A204.1 (cell line): Measurements from ENCODE around the gene PRRT4.

Source experiments
- FAIRE-seq: peaks from 2 replicates; lab custom pipeline; 2012; peaks lifted over from hg19 to GRCh38; lab: Jason Lieb, UNC

Gene PRRT4

GRCh38 chr7:128361411-128362379 lies at the start of gene PRRT4:
TSS of gene PRRT4 (minus strand) at chr7:128361690.
- FAIRE-seq, result no peak

DNA sequence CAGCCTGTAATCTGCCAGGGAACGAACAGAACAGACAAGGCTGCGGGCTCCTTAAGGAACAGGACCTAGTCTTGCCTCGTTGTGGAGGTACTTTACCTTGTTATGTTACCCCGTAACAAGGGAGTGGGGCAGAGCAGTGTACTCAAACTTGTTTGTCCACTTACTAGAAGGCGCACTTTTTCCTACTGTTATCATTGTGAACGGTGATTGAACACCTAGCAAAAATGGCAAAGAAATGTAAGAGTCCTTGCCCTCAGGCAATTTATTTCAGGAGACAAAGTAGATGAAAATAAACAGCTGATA lies 48.9 kb upstream of the PRRT4 start:
- no peak for FAIRE-seq

GRCh38 chr7:128409596-128410450 lies 48.3 kb upstream of the PRRT4 start, which contains the start of gene IMPDH1:
TSS of gene IMPDH1 (minus strand) at chr7:128409982. CDS start at chr7:128409901, 81 bp downstream.
- FAIRE-seq, result no peak

- no peak for FAIRE-seq
Measured at GRCh38 chr7:128408709-128409595, 47.5 kb upstream of the PRRT4 start.

DNA sequence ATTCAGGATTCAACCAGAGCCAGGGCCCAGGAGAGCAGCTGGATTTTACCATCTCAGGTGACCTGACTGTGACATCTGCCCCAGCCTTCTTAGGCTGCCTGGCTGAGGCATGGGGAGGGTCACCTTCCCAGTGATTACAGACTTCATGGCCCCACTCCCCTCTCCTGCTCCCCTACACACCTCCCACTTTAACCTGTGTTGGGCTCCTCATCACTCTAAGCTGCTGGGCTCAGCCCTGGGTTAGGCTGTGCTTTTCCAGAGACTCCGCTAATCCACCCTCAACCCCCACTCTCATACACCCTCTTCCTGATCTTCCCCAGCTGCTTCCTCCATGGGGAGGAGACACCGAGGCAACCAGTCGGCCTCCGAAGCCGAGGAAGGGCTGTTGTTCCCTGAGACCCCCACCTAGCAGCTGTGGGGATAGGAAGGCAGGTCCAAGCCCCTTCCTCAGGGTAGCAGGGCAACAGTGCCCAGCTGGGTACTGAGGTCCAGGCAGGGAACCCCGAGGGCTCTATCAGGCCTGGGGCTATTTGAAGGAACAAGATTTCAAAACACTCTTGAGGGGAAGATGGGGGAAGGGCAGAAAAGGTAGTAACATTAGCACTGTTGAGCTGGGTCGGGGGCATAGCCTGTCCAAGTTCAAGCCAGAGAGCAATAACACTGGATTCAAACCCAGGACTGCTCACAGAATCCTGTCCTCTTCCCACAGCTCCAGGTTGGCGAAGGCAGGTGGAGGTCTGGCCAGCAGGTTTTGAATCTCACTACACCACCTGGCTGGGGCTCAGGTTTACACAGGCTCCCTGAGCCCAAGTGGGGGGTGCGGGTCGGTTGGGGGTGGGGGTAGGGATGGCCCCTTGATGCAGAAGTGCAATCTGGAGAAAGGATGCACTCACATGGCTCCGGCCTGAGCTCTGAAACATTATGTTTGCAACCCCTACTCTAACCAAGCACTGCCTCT lies 46.5 kb upstream of the PRRT4 start:
- FAIRE-seq, result no peak

- no peak for FAIRE-seq
Measured at GRCh38 chr7:128407233-128407589, 45.7 kb upstream of the PRRT4 start.

GRCh38 chr7:128406314-128407232 lies 45.1 kb upstream of the PRRT4 start:
- no peak for FAIRE-seq

- FAIRE-seq, result no peak
Measured at GRCh38 chr7:128405471-128406313, 44.2 kb upstream of the PRRT4 start.

GRCh38 chr7:128404886-128405470 lies 43.5 kb upstream of the PRRT4 start:
- FAIRE-seq, result no peak

- FAIRE-seq, result no peak
Measured at GRCh38 chr7:128404143-128404681, 42.7 kb upstream of the PRRT4 start.

DNA sequence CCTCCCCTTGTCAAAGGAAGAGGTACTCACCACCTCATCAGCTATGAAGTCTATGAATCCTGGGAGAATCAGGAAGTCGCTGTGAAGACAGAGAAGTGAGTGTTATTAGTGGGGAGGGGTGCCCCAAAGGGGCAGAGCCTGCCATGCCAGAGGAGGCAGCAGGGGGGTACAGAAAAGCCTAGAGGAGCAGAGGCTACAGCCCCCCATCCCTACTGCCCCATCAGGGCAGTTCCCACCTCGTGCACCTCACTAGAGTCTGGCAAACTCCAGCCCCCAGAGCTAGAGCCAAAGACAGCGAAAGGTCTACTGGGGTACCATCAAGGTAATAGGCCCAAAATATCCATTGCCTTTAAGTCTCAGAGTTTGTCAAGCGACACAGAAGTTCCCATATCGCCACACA lies 42.2 kb upstream of the PRRT4 start:
- FAIRE-seq, result no peak

GRCh38 chr7:128402356-128402755 lies 40.9 kb upstream of the PRRT4 start:
- FAIRE-seq, result no peak

GRCh38 chr7:128400566-128400965 lies 39.1 kb upstream of the PRRT4 start:
- no peak for FAIRE-seq

GRCh38 chr7:128399991-128400390 lies 38.5 kb upstream of the PRRT4 start:
- FAIRE-seq, result no peak

GRCh38 chr7:128398841-128399135 lies 37.3 kb upstream of the PRRT4 start:
- no peak for FAIRE-seq

DNA sequence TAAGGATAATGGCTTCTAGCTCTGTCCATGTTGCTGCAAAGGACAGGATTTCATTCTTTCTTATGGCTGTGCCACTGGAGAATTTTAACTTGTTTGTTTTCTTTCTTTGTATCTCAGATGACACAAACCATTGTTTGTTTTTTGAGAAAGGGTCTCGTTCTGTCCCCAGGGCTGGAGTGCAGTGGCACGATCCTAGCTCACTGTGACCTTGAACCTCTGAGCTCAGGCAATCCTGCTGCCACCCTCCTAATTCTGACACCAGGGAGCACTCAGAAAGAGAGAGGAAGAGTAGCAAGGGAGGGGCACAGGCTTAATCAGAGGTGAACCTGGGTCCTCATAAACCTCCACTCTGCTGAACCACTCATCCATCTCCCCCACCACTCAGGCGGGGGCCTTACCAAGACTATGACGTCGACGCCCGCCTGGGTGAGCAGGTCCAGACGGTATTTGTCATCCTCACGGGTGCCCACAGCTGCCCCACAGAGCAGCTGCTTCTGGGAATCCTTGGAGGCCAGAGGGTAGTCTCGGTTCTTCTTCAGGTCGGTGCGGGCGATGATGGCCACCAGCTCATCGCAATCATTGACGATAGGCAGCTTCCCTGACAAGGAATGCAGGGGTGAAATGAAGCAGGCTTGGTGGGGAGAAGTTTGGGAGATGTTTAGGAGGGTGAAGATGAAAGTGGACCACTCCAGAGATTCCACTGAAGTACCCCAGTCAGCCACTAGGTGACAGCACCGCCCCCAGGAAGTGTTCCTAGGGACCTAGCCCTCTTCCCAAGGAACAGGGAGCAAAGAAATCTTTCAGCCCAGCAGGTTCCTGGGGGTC lies 36.7 kb upstream of the PRRT4 start:
- no peak for FAIRE-seq

GRCh38 chr7:128396357-128396756 lies 34.9 kb upstream of the PRRT4 start:
- FAIRE-seq, result no peak

DNA sequence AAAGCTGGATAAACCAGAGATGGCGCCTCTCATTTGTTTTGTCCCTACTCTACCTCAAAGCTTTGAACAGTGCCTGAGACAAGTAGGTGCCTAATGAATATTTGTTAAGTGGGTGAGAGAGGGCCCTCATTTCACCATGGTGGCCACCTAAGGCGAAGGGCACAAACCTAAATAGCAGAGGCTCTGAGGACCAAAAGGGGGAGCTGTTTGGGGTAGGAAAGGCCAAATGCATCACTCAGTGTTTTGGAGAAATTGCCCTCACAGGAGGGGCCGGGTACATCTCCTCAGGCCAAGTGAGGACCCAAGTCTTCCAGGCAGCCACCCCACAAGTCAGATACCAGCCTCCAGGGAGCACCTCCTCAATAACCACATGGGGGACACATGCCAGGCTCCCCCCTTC lies 34.3 kb upstream of the PRRT4 start:
- no peak for FAIRE-seq
